Endothelial cell of umbilical vein (primary cell): ENCODE results near the gene SRPX.

Source experiments
- EZH2 ChIP-seq: IDR thresholded peaks from 2 replicates; pipeline ENCODE4 v1.6.1; 2012; ENCODE audit warnings: borderline replicate concordance, low read depth, mild to moderate bottlenecking, moderate library complexity, low read length, inconsistent platforms; ENCODE audit not compliant: severe bottlenecking
- FOS ChIP-seq: IDR thresholded peaks from 2 replicates; pipeline ENCODE4 v1.6.1; 2011; ENCODE audit warnings: mild to moderate bottlenecking, low read length, moderate library complexity, borderline replicate concordance; ENCODE audit not compliant: insufficient read depth
- GATA2 ChIP-seq: IDR thresholded peaks from 2 replicates; pipeline ENCODE4 v1.7.0; 2011; ENCODE audit warnings: low read depth, mild to moderate bottlenecking, moderate library complexity, mixed read lengths, low read length; ENCODE audit not compliant: insufficient read length, insufficient read depth
- JUN ChIP-seq: IDR thresholded peaks from 2 replicates; pipeline ENCODE4 v1.6.1; 2011; ENCODE audit warnings: borderline replicate concordance, low read depth; ENCODE audit not compliant: insufficient read length, insufficient read depth
- MYC ChIP-seq: IDR thresholded peaks from one replicate; pipeline ENCODE4 v1.6.1; 2011; ENCODE audit warnings: mild to moderate bottlenecking, low read depth, low read length
- POLR2A ChIP-seq: IDR thresholded peaks from 2 replicates; pipeline ENCODE4 v1.6.1; 2012; ENCODE audit warnings: low read depth, mild to moderate bottlenecking, control low read depth, low read length
- POLR2AphosphoS5 ChIP-seq: IDR thresholded peaks from 2 replicates; pipeline ENCODE4 v1.6.1; 2012; ENCODE audit warnings: low read depth, mild to moderate bottlenecking, control low read depth, low read length, moderate library complexity; ENCODE audit not compliant: insufficient read depth
- TF ChIP-seq, protein P1 (sequence below), 2 donors: IDR thresholded peaks; 1 replicate in 1 of 2; 2 replicates in 1 of 2; pipeline ENCODE4 v1.5.1; 2011; ENCODE audit warnings: low read length in 2 of 2, mild to moderate bottlenecking in 2 of 2, moderate library complexity in 2 of 2, control low read depth in 1 of 2, inconsistent platforms in 1 of 2, low read depth in 1 of 2; ENCODE audit not compliant: insufficient read depth in 1 of 2; ENCODE audit errors: extremely low read depth in 1 of 2

DNA sequence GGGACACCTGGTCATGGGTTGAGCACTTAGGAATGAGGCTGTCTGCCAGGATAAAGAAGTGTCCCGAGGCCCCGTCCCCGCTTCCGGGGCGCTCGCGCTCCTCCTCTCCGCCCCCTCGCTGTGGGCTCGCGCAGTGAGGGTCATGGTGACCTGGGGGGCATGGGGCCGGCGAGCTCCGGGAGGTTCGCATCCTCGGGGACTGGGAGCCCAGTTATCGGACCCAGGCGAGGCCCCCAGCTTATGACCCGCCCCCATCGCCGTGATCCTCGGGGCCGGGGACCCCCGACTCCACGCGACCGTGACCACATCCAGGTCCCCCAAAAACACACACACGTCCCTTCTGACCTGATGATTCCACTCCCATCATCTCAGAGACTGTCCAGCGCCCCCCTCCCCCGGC is 35.3 kb upstream of the SRPX start:
- TF ChIP-seq, protein P1, sequence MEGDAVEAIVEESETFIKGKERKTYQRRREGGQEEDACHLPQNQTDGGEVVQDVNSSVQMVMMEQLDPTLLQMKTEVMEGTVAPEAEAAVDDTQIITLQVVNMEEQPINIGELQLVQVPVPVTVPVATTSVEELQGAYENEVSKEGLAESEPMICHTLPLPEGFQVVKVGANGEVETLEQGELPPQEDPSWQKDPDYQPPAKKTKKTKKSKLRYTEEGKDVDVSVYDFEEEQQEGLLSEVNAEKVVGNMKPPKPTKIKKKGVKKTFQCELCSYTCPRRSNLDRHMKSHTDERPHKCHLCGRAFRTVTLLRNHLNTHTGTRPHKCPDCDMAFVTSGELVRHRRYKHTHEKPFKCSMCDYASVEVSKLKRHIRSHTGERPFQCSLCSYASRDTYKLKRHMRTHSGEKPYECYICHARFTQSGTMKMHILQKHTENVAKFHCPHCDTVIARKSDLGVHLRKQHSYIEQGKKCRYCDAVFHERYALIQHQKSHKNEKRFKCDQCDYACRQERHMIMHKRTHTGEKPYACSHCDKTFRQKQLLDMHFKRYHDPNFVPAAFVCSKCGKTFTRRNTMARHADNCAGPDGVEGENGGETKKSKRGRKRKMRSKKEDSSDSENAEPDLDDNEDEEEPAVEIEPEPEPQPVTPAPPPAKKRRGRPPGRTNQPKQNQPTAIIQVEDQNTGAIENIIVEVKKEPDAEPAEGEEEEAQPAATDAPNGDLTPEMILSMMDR (IDR thresholded peaks at IDR 0.05; ENCODE audit: extremely low read depth in 1 of 2, insufficient read depth in 1 of 2, low read depth in 1 of 2, low read length in 2 of 2), result no peak
- TF ChIP-seq JUN (no peak), EZH2 (no peak), POLR2AphosphoS5 (no peak), POLR2A (no peak), GATA2 (no peak), MYC (no peak), FOS (no peak)
